Peyer's patch (tissue), 4 donors: ENCODE measurements around the gene FZD8.

ENCODE experiments used
- CTCF ChIP-seq, 6 experiments: fragments of 450-650 bp in 4 of 6; fragments of 200-600 bp in 2 of 6; sonication (generic) in 1 of 6; IDR thresholded peaks; one replicate each; pipeline ENCODE4 v1.5.1; 2017 to 2019; ENCODE audit warnings: antibody characterized with exemption in 6 of 6, mild to moderate bottlenecking in 3 of 6, moderate library complexity in 1 of 6
- POLR2A ChIP-seq, 2 donors: fragments of 450-650 bp; IDR thresholded peaks; one replicate each; pipeline ENCODE4 v1.5.1; 2017; ENCODE audit warnings: antibody characterized with exemption in 2 of 2, mild to moderate bottlenecking in 2 of 2, moderate library complexity in 2 of 2

GRCh38 chr10:35639021-35639727, 2.9 kb downstream of the FZD8 start:
- no peak for TF ChIP-seq POLR2A (IDR thresholded peaks at IDR 0.05)
- TF ChIP-seq CTCF (IDR thresholded peaks at IDR 0.05), result no peak
